Type B pancreatic cell (in vitro differentiated cells): ENCODE data around the gene HTRA3. TPM values are rescaled to one million over a fixed set of nuclear protein-coding genes. Genes with fewer than 3 reads are reported as not detected.
"Not testable (repeated sequence)": the region's sequence is repeated elsewhere in the genome, so short reads cannot be mapped to it uniquely, and the experiment has no call there.

Source experiments
- DNase-seq: peaks from one replicate; pipeline ENCODE4 v3.0.0; 2021; ENCODE audit warnings: mixed read lengths; ENCODE audit not compliant: unreplicated experiment; ENCODE audit errors: extremely low spot score
- H3K27ac Mint-ChIP-seq: 2 replicates; pipeline ENCODE4 v1.8.0; 2021; ENCODE audit warnings: mild to moderate bottlenecking, mixed read lengths
- H3K27me3 Mint-ChIP-seq: 2 replicates; pipeline ENCODE4 v1.8.0; 2021; ENCODE audit warnings: mixed read lengths
- H3K36me3 Mint-ChIP-seq: 2 replicates; pipeline ENCODE4 v1.8.0; 2021; ENCODE audit warnings: mixed read lengths
- H3K4me1 Mint-ChIP-seq: one replicate; pipeline ENCODE4 v1.8.0; 2021; ENCODE audit warnings: mixed read lengths; ENCODE audit not compliant: unreplicated experiment
- H3K4me3 Mint-ChIP-seq: 2 replicates; pipeline ENCODE4 v1.8.0; 2021; ENCODE audit warnings: mild to moderate bottlenecking, mixed read lengths
- H3K9me3 Mint-ChIP-seq: 2 replicates; pipeline ENCODE4 v1.8.0; 2021; ENCODE audit warnings: mixed read lengths
- total RNA-seq: library from RNA; stranded (reverse); gene quantifications from 2 replicates; pipeline ENCODE4 v1.2.1, GENCODE V29; 2021; ENCODE audit warnings: low replicate concordance
- TF ChIP-seq, protein P1 (sequence below): fragments of 200-600 bp; sonication (generic); conservative IDR thresholded peaks from 2 replicates; pipeline ENCODE4 v1.5.0; 2021; ENCODE audit warnings: antibody characterized with exemption, mild to moderate bottlenecking

Gene HTRA3
- total RNA-seq, 1 donor from 2014 or later = 4.4 TPM

DNA sequence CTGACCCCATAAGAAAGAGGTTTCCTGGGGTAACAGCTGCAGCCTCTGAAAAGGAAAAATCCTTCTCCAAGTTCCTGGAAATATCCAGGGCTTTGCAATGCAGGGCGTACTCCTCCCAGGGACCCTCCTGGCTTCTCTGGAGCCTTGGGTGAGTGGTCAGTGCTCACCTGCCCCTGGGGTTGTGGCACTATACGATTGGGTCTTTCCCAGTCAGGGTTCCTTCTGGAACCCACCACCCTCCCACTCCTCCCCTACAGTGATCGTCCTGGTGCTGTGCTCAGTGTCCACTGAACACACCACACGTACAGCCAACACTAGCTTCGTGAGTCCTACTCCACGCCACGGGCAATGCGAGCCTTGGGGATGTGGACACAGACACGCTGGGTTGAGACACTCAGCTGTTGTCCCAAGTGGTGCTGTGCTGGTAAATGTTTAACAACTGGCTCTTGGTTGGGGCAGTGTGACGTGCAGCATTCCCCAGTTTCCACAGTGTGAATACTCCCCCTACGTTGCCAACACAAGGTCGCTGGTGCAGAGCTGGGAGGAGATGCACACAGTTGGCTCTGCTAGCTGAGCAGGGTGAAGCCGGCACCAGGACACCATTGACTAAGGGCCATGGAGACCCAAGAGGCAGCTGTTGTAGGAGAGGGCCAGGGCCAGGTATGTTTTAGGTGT is 65.4 kb downstream of the HTRA3 start:
- Mint-ChIP-seq H3K36me3 (no peaks in the 10 kb centered on the region), H3K4me1 (no peaks in the 10 kb centered on the region), H3K9me3 (peaks cover 15% of the 10 kb centered on the region), H3K4me3 (no peak overlapping the region), H3K27ac (no peak overlapping the region), H3K27me3 (no peaks in the 10 kb centered on the region)
- TF ChIP-seq, protein P1, sequence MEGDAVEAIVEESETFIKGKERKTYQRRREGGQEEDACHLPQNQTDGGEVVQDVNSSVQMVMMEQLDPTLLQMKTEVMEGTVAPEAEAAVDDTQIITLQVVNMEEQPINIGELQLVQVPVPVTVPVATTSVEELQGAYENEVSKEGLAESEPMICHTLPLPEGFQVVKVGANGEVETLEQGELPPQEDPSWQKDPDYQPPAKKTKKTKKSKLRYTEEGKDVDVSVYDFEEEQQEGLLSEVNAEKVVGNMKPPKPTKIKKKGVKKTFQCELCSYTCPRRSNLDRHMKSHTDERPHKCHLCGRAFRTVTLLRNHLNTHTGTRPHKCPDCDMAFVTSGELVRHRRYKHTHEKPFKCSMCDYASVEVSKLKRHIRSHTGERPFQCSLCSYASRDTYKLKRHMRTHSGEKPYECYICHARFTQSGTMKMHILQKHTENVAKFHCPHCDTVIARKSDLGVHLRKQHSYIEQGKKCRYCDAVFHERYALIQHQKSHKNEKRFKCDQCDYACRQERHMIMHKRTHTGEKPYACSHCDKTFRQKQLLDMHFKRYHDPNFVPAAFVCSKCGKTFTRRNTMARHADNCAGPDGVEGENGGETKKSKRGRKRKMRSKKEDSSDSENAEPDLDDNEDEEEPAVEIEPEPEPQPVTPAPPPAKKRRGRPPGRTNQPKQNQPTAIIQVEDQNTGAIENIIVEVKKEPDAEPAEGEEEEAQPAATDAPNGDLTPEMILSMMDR = no peak
- peak; percentile 51 for DNase-seq

DNA sequence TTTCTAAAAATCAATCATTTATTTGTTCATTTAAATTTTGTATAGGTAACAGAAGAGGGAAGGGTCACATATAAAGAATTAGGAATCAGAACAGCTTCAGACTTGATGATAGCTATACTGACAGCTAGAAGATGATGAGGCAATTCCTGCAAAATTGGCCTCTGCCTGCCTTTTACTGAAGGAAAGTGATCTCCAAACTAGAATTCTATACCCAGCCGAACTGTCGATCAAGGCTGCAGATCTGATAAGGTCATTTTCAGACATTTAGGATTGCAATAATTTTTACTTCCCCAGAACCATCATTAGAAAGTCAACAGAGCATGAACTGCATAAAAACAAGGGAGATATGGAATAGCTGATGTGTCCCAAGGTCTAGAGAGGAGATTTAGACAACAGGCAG is 66.3 kb downstream of the HTRA3 start:
- H3K9me3 Mint-ChIP-seq = peaks cover 15% of the 10 kb centered on the region
- no peak for DNase-seq
- H3K4me1 Mint-ChIP-seq = no peaks in the 10 kb centered on the region
- no peak overlapping the region for H3K4me3 Mint-ChIP-seq
- TF ChIP-seq, protein P1 = no peak
- H3K36me3 Mint-ChIP-seq = no peaks in the 10 kb centered on the region
- H3K27ac Mint-ChIP-seq = no peak overlapping the region
- no peaks in the 10 kb centered on the region for H3K27me3 Mint-ChIP-seq

DNA sequence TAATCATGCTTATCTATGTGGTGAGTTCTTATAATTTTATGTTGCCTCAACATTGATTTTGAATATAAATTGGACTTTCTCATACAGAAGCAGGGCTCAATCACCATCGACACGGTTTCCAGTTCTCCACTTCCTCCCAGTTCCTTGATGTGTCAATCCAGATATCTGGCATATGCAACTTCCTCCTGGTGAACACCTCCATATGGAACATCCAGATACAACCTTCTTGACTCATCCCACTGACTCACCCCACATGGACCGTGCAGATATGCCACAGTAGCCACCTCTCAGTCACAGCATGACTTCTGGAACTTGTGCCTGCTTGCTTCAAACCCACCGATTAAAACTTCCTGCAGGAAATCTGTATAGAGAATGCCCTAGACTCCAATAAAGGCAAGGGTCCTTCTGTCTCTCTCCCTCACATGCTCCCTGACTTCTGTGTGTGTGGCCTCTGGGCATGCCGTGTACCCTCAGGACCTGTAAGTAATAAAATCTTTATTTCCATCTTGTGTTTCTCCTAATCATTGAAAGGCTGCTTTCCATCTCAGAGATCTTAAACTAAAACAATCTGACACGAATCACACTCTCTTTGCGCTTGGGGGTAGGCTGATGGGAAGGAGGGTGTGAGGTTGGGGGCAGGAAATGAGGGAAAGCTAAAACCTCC is 67.0 kb downstream of the HTRA3 start:
- Mint-ChIP-seq H3K27ac (no peak overlapping the region), H3K36me3 (no peaks in the 10 kb centered on the region), H3K27me3 (no peaks in the 10 kb centered on the region), H3K4me1 (no peaks in the 10 kb centered on the region), H3K4me3 (no peak overlapping the region), H3K9me3 (peaks cover 15% of the 10 kb centered on the region)
- TF ChIP-seq, protein P1 = no peak
- no peak for DNase-seq

DNA sequence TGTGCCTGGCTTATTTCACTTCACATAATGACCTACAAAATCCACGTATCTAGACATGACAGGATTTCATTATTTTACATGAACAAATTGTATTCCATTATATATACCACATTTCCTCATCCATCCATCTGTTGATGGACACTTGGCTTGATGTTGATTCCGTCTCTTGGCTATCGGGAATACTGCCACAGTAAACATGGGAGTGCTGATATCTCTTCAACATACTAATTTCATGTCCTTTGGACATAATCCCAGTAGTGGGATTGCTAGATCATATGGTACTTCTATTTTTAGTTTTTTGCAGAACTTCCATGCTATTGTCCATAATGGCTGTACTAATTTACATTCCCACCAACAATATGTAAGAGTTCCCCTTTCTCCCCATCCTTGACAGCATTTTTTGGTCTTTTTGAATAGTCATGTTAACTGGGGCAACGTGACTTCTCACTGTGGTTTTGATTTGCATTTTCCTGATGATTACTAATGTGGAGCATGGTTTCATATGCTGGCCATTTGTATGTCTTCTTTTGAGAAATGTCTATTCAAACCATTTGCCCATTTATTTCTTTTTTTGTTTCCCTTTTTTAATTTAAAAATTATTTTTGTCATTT is 68.9 kb downstream of the HTRA3 start:
- Mint-ChIP-seq H3K27me3 (no peaks in the 10 kb centered on the region), H3K27ac (no peak overlapping the region), H3K4me3 (no peak overlapping the region), H3K9me3 (peaks cover 15% of the 10 kb centered on the region), H3K4me1 (no peaks in the 10 kb centered on the region), H3K36me3 (no peaks in the 10 kb centered on the region)
- TF ChIP-seq, protein P1 = no peak
- no peak for DNase-seq

DNA sequence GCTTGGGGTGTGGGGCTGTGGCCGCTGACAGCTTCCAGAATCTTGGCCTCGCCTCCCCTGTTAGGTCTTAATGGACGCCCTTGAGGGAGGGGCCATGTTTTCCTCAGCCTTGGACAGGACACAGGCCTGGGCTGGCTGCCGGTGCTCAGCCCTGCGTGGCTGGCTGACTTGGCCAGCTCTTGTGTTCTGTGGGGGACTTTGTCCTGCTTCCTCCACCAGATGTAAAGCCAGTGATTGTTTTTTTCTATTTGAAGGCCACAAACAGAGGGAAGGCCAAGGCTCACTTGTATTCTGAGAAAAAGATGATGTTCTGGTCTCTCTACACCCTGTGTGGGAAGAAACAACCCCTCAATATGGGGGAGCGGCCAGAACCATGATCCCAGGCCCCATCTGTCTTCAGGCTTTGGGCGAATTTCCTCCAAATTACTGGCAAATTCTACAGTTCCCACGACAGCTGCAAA is 71.3 kb downstream of the HTRA3 start:
- H3K27ac Mint-ChIP-seq = no peak overlapping the region
- no peak overlapping the region for H3K4me3 Mint-ChIP-seq
- TF ChIP-seq, protein P1 = no peak
- peaks cover 13% of the 10 kb centered on the region for H3K9me3 Mint-ChIP-seq
- peak; percentile 47 for DNase-seq
- no peaks in the 10 kb centered on the region for H3K36me3 Mint-ChIP-seq
- H3K4me1 Mint-ChIP-seq = no peaks in the 10 kb centered on the region
- no peaks in the 10 kb centered on the region for H3K27me3 Mint-ChIP-seq

DNA sequence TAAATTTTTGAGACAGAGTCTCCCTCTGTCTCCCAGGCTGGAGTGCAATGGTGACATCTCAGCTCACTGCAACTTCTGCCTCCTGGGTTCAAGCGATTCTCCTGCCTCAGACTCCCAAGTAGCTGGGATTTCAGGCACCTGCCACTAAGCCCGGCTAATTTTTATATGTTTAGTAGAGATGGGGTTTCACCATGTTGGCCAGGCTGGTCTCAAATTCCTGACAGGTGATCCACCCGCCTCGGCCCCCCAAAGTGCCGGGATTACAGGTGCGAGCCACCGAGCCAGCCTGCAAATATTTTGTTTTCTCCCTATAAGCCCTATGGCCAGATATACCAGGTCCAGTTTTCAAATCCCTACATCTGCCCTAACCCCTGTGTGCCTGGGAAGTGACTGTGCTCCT is 71.7 kb downstream of the HTRA3 start:
- DNase-seq = peak; percentile 42
- H3K4me3 Mint-ChIP-seq, H3K27me3 Mint-ChIP-seq, H3K4me1 Mint-ChIP-seq, H3K36me3 Mint-ChIP-seq, H3K27ac Mint-ChIP-seq: not testable (repeated sequence)
- H3K9me3 Mint-ChIP-seq = peaks cover 11% of the 10 kb centered on the region
